8988T (cell line): ENCODE results near the gene YBX1.
"Not testable (repeated sequence)": the region's sequence is repeated elsewhere in the genome, so short reads cannot be mapped to it uniquely, and the experiment has no call there.

Source experiments
- DNase-seq: peaks from one replicate; pipeline ENCODE4 v3.0.0; 2011

YBX1 gene

GRCh38 chr1:42681741-42682483, at the start of gene YBX1:
Gene YBX1 (plus strand): TSS chr1:42682418. CDS start chr1:42682566, 148 bp downstream.
- peak; percentile 78 for DNase-seq

GRCh38 chr1:42639116-42639515, 43.1 kb upstream of the YBX1 start:
- no peak for DNase-seq

- DNase-seq = no peak
Measured at GRCh38 chr1:42646056-42646455, 36.2 kb upstream of the YBX1 start.

DNA sequence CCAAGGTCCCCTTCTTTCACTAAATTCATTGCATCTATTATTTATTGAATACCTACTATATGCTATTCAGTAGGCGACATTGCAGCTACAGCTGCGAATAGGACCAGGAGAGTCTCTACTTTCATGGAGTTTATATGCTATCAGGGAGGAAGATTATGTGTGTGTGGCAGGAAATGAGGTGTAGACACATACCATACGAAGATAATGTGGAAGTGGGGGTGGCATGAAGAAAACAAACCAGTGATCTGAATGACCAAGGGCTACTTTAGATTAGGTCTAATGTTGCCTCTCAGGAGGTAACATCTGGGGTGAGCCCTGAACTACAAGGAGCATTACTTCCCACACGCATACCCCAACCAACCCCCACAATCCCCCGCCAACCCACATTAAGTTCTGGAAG, 25.0 kb upstream of the YBX1 start:
- DNase-seq = no peak

DNA sequence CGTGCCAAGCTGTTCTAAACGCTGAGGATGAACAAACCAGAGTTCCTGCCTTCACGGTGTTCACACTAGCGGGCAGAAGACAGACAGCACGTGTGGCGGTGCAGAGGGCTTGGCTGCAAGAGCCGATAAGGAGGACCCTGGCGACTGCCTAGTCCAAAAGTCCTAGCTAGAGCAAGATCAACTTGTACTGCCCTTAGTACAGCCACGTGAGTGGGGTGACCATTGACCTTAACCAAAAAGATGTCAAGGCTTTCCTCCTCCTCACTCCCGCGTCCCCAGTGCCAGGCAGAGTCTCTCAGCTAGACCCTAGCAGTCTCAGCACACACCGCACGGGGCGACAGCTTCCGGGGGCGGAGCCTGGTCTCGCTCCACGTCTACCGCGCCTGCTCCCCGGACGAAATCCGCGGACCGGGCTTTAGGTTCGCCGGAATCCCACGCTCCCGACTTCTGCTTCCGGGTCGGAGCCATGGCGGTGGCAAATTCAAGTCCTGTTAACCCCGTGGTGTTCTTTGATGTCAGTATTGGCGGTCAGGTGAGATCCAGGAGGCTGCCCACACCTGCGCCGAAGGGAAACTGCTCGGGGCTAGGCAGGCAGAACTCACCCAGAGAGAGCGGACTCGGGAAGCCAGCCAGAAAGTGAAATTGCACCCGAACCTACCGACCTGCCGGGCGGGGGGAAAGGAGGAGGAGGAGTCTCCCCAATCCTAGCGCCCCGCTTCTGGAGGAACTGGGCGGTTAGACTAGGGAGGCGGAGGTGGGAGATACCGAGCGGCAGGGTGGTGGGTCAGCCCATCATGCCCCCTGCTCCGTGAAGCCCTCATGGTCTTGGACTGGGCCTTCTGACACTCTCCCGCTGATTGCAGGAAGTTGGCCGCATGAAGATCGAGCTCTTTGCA, 24.0 kb upstream of the YBX1 start, which contains the start of gene PPIH:
Gene PPIH, plus strand, starts transcription at position 443 of the 896 bp plus-strand sequence. Its CDS starts 24 bp downstream, at position 467.
- DNase-seq = peak; percentile 46

DNA sequence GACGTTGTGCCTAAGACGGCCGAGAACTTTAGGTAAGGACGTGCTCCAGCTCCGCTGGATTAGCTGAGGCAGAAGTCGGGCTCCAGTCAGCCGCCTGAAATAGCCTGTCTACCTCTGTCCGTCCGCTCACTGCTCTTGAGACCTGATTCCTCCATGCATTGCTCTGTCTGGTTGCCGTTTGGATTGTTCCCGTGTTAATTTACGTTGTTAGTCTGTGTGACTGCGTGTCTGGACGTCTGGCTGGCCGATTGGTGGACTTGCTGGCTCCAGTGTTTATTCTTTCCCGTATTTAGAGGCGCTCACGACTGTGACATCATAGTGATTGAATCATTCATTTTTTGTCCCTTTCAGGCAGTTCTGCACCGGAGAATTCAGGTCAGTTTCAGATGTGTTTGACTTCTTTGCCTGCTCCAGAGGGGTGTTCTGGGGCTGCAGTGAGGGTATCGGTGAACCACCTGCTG, 23.3 kb upstream of the YBX1 start:
- DNase-seq = no peak

- DNase-seq = no peak
Measured at GRCh38 chr1:42660907-42661500, 21.2 kb upstream of the YBX1 start.

DNA sequence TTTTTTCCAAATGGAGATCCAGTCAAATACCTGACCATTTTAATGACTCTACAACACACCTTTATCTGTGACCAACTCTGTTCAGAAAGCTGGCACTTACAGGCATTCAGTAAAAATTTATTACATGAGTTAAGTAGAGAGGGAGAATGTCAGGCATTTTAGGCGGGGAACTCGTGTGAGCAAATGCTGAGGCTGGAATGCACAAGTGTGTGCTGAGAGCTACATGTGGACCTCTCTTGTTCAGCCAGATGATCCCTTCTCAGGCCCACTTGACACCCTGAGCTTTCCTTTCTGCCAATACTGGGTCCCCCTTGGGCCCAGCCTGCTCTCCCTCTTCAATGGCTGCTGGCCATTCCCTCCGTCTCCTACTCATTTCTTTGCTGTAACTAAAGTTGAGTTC, 12.3 kb upstream of the YBX1 start:
- no peak for DNase-seq

DNA sequence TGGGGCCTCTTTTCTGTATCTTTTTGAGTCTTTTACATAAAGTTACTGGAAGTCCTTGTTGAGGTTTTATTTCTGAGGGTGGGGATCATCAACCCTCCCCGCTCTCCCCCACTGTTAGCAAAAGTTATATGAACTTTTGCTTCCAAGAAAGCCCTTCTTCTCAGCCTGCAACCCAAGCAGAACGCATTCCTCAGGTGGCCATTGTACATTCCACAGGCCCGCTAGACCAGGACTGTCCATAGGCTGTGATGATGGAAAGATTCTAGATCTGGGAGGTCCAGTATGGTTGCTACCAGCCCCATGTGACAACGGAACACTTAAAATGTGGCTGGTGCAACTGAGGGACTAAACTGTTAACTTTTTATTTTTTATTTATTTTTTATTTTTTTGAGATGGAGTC, 11.8 kb upstream of the YBX1 start:
- DNase-seq = no peak

GRCh38 chr1:42674214-42674613, 8.0 kb upstream of the YBX1 start:
- no peak for DNase-seq

GRCh38 chr1:42674682-42675081, 7.5 kb upstream of the YBX1 start:
- no peak for DNase-seq

DNA sequence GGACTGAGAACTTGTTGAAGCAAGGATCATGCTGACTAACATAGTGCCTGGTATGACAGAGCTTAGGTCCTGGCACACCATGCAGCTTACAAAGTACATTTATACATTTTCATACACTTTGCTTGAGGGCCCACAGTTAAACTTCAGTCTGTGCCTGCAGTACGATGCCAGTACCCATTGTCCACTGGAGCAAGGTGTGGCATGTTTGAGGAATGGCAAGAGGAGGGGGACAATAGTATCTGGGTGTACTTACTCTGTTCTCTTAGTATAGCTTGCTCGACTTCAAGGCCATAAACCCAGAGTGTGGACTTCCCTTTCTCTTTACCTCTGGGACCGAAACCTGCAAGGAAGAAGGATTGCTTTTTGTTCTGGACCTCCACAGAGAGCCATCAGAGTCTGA, 6.8 kb upstream of the YBX1 start:
- no peak for DNase-seq

- DNase-seq = no peak
Measured at GRCh38 chr1:42676534-42677087, 5.6 kb upstream of the YBX1 start.

DNA sequence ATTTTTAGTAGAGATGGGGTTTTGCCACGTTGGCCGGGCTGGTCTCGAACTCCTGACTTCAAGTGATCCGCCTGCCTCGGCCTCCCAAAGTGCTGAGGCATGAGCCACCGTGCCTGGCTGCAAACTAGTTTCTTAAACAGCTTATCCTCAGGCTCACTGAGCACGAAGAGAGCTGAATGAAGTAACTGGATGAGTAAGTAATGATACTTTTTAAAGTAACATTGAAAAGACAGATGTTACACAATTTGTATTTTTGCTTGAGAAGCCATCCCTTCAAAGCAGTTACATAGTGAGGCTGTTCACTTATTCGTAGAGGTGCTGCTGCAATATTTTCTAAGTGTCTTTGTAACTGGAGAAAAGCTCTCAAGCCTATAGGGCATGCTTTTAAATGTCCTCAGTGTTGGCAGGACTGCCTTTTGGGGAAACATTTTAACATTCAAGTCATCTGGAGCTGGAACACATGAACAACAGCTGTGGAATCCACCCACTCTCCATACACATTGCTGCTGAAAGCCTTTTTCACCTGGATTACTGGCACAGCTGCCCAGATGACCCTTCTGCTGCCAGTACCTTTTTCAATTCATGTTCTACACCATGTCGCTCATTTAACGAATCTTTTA, 2.7 kb upstream of the YBX1 start:
- DNase-seq = no peak

DNA sequence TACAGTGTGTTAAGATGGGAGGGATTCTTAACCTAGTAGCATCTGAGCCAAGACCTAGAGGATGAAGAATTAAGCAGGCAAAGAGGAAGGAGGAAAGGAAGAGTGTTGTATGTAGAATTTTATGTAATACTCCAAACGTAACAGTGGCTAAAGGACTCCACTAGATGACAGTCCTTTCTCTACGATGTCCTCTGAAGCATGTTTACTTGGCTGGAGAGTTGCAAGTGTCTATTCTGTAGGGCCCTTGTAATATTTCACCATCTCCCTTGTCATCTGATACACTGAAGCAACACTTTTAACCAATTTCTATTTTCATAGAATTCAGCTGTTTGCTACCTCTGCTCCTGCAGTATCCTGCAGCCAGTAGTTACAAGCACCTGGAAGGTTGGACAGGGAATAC, 2.2 kb upstream of the YBX1 start:
- DNase-seq = no peak

DNA sequence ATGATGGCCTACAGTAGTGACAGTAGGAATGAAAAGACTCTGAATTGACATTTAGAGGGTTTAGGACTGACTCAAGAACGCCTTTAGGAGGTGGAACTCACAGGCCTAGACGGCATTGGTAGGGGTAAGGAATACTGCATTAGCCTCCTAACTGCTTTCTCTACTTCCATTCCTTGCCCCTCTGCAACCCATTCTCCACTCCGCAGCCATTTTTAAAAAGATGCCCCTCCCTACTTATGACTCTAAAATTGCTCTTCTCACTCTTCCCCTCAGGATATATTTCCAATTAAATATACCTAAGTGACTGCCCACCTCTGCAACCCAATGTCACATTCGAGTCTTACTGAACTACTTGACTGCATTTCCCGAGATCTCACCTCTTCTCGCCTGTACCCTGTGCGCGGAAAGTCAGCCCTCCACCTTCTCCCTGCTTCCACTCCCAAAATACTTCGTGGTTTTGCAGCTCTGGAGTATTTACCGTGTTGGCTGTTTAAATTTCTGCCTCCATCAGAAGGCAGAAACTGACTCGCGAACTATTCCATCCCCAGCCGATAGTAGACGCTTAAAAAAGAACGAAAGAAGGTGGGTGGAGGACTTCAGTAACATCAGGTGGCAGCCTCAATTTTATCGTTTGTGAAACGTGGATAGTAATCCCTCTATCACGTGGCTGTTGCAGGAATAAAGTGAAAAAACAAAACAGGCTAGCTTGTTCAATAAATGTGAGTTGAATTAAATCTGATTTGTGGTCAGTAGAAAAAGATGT, 1.1 kb upstream of the YBX1 start:
- no peak for DNase-seq

DNA sequence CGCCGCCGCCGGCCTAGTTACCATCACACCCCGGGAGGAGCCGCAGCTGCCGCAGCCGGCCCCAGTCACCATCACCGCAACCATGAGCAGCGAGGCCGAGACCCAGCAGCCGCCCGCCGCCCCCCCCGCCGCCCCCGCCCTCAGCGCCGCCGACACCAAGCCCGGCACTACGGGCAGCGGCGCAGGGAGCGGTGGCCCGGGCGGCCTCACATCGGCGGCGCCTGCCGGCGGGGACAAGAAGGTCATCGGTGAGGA, 193 bp downstream of the YBX1 start:
- not testable (repeated sequence) for DNase-seq

DNA sequence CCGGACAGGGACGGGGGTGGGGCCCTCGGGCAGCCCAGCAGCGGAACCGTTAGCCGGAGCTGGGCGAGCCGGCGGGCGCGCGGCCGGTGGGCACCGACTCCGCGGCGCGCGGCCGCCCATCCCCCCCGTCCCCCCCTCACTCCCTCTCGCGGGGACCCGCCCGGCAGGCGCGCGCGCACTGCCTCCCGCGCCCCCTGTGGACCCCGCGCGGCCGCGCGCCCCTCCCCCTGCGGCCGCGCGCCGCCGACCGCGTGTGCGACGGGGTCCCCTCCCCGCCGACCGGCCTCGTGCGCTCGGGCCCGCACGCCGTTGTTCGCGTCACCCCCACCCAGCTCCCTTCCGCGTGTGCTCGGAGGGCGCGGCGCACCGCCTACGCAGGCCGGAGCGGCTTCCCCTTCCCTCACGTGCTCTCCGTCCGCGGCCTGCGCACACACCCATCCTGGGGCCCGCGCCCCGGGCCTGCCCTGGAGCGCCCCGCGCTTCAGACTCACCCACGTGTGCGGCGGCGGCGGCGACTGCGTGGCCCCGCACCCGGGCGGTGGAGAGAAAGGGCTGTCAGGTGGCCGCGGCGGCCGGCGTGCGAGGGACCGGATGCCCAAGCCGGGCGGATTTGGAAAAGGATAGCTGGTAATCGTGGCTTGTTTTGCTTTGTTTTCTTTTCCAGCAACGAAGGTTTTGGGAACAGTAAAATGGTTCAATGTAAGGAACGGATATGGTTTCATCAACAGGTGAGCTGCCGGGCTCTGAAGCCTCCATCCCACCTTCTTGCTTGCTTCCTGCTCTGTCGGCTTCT, 717 bp downstream of the YBX1 start:
- peak; percentile 32 for DNase-seq

DNA sequence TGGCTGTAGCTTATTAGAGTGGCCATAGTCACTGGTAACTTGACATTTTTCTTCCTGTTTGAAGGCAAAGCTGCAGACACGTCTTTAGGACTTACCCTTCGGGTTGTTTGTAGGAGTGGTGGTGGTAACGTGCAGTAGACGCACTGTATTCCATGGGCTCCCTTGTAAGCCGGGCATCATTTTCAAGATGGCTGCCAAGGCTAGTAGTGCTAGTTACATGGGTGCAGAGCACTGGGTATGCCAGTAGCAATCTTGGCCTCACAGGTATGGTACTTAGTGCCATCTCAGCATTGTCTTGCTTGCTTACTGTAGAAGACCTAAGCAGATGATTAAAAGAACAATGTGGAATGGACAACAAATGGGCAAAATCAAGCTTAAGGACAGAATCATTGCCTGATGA, 1.9 kb downstream of the YBX1 start:
- no peak for DNase-seq

- no peak for DNase-seq
Measured at GRCh38 chr1:42686418-42686817, 4.2 kb downstream of the YBX1 start.

- no peak for DNase-seq
Measured at GRCh38 chr1:42689912-42690311, 7.7 kb downstream of the YBX1 start.
